Stimulated activated CD4-positive, alpha-beta T cell treated with anti-CD3 and anti-CD28 coated beads, Interleukin-4, amount 100 ng/mL, for 4 hours (primary cell): ENCODE results near the gene TGFBR2.

Experiments
- DNase-seq, 2 experiments: peaks; one replicate each; pipeline ENCODE4 v3.0.0-alpha.2; 2020

The TGFBR2 gene

DNA sequence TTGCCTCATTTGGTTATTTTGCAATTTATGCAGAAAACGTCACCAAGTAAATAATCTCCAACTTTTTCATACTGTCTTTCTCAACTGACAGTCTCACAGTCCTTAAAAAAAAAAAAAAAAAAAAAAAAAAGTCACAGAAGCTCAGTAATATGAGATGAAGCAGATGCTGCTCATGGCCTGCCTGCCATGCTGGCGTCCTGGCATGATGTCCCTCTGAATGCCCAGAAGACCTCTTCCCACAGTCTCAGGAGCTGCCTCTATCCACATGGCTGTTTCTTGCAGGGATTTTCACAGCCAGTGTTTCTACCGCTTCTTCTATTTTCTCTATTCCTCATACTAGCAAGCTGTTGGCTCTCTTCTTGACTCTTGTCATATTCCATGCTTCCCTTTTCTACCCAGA, 87.7 kb downstream of the TGFBR2 start:
- no peak for DNase-seq

DNA sequence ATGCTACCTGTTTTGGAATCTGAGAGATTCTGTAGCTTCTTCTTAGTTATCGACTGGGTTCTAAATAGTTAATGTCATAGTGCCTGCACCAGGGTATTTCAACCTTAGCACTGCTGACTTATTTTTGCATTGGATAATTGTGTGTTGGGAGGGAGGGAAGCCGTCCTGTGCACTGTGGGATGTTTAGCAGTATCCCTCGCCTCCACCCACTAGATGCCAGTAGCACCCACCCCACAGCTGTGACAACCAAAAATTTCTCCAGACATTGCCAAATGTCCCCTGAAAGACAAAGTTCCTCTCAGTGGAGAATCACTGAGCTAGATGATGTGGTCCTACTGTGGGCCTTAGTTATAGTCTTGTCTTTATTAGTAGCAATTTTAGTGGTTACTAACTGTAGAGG, 88.3 kb downstream of the TGFBR2 start:
- no peak for DNase-seq

GRCh38 chr3:30695302-30696061, 89.1 kb downstream of the TGFBR2 start:
- no peak for DNase-seq

- no peak for DNase-seq
These were observed 90.0 kb downstream of the TGFBR2 start for GRCh38 chr3:30696403-30696819.

- no peak for DNase-seq
These were observed 90.5 kb downstream of the TGFBR2 start for GRCh38 chr3:30696896-30697295.

DNA sequence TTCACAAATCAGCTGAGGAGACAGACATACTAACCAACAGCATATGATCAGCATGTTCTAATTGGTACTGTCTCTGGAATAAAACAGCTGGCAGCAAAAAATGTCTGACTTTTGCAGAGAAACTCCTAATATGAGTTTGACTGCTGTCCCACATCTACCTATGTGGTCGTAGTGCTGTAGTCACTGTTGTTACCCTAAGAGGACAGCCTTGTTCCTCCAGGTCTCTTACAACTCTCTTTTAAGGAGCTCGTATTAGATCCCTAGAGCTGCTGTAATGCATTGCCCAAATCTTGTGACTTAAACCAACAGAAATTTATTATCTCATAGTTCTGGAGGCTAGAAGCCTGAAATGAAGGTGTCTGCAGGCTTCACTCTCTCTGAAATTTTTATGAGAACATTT, 92.1 kb downstream of the TGFBR2 start:
- no peak for DNase-seq

GRCh38 chr3:30699927-30700326, 93.5 kb downstream of the TGFBR2 start:
- no peak for DNase-seq

- DNase-seq, result no peak
These were observed 94.4 kb downstream of the TGFBR2 start for GRCh38 chr3:30700702-30701321.

DNA sequence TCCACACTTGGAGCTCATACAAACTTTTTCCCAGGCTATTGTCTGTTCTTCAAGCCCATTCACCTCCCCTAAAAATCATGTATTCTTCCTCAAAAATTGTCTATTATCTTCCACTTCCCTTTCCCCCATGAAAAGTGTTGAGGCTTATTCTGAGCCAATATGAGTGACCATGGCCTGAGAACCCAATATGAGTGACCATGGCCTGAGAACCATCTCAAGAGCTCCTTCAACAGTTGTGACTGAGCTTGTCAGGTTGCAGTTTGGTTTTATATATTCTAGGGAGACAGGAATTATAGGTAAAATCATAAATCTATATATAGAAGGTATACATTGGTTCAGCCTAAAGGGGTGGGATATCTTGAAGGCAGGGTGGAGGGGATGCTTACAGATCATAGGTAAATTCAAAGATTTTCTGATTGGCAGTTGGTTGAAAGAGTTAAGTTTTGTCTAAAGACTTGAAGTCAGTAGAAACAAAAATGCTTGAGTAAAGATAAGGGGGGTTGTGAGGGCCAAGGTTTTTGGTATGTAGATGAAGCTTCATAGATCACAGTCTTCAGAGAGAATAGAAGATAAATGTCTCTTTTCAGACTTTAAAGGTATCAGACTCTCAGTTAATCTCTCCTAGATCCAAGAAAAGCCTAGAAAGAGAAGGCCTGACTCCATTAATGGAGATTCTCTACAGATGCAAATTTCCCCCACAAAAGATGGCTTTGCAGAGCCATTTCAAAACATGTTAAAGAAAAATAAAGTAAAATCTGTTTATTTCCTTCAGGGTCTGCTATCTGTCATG, 95.8 kb downstream of the TGFBR2 start:
- DNase-seq, result no peak

- no peak for DNase-seq
These were observed 96.5 kb downstream of the TGFBR2 start for GRCh38 chr3:30702828-30703397.

DNA sequence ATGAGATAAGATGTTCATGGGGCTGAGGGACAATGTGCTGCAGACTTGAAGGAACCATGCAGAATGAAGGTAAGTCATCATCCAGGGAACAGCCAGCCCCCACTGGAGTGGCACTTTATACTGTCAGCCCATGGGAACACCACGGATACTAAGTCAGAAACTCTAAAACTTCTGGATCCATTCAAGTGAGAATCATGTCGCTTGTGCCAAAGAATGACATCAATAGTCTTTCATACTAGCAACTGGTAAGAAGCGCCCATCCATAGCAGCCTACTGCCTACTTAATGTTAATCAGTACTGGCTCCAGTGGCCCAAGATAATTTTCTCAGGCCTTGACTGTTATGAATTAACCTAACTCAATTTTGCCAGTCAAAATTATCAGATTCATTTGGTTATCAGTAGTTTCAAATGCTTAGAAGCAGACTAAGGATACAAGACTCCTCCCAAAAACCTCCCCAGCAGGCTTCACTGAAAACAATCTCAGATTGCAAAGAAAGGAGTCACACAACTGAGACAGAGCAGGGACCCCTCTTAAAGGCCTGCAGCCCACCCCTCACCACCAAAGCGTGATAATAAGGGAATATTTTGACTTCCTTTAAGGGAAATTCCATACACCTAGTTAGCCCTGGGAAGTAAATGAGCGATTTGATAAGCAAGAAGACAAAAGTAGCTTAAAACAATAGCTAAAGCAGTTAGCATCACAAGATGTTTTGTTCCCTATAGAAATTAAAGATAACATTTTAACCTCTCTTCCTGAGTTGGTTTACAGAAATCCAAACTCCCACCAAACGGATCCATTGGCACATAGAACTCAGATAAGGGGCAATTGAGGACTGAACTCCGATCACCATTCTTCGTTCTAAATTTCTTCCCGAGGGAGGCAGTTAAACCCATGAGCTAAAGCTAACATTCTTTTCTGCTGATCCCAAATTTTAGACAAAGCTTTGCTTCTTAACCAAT, 98.8 kb downstream of the TGFBR2 start:
- no peak for DNase-seq

GRCh38 chr3:30707825-30708224, 101.4 kb downstream of the TGFBR2 start:
- DNase-seq, result no peak

DNA sequence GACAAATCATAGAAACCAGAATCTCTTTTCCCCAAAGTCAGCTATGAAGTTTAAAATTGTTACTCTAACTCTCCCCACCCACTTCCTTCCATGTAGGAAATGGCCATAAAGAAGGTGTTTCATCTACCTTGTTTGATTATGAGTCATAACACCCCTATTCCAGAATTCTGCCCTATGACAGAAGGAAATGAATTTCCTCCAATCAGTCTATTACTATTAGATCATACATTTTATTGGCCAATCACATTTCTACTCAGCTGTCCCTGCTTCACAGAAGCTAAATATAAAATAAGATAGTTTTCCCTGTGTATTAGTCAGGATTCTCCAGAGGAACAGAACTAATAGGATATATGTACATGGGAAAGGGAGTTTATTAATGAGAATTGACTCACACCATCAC, 102.1 kb downstream of the TGFBR2 start:
- no peak for DNase-seq

GRCh38 chr3:30710017-30710416, 103.6 kb downstream of the TGFBR2 start:
- no peak for DNase-seq

DNA sequence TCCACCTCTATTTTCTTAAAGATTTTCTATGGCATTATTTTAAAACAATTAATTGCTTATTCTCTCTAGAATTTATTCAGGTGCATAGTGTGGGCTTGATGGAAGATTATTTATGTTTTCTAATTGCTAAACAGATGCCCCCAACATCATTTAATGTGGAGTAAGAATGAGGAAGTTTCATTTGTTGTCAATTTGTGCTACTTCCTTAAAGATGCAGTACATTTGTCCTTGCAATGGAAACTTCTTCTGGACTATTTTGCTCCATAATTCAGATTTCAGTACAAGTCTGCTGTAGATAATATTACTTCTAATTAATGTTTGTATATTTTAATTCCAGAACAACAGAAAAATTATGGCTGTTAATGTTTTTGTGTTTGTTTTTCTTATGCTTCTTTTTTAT, 104.8 kb downstream of the TGFBR2 start:
- no peak for DNase-seq

GRCh38 chr3:30711867-30712266, 105.5 kb downstream of the TGFBR2 start:
- no peak for DNase-seq

- DNase-seq, result no peak
These were observed 106.6 kb downstream of the TGFBR2 start for GRCh38 chr3:30712991-30713390.

DNA sequence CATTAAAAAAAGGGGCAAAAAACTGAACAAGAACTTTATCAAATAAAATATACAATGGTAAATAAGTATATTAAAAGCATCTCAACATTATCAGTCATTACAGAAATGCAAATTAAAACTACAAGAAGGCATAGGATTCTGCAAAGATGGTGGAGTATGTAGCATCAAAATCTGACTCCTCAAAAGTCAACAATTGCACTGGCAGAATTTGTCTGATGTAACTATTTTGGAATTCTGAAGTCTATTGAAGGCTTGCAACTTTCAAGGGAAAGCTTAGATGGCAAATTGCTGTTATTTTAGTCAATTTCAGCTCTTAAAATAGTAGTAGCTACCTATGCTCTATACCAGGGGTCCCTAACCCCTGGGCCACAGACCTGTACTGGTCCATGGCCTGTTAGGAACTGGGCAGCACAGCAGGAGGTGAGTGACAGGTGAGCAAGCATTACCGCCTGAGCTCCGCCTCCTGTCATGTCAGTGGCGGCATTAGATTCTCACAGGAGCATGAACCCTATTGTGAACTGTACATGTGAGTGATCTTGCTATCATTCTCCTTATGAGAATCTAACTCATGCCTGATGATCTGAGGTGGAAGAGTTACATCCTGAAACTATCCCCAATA, 107.6 kb downstream of the TGFBR2 start:
- DNase-seq, result no peak

- no peak for DNase-seq
These were observed 113.1 kb downstream of the TGFBR2 start for GRCh38 chr3:30719536-30719935.

- DNase-seq, result no peak
These were observed 114.3 kb downstream of the TGFBR2 start for GRCh38 chr3:30720586-30721313.

GRCh38 chr3:30721314-30721634, 114.9 kb downstream of the TGFBR2 start:
- DNase-seq, result no peak
